ENCODE results near the gene ISG20.
"Not testable (repeated sequence)": the region's sequence is repeated elsewhere in the genome, so short reads cannot be mapped to it uniquely, and the experiment has no call there.

Gene ISG20

GRCh38 chr15:88636654-88637053 lies 2.2 kb upstream of the ISG20 start:
- DNase-seq (ENCODE audit: low spot score): no peak

GRCh38 chr15:88637436-88637835 lies 1.4 kb upstream of the ISG20 start:
- DNase-seq (ENCODE audit: low spot score): no peak

- no peak for DNase-seq (ENCODE audit: low spot score)
These were observed 783 bp upstream of the ISG20 start for GRCh38 chr15:88637841-88638625.

- no peak for DNase-seq (ENCODE audit: low spot score)
These were observed 3.2 kb downstream of the ISG20 start for GRCh38 chr15:88641959-88642452.

GRCh38 chr15:88642514-88642913 lies 3.7 kb downstream of the ISG20 start:
- not testable (repeated sequence) for DNase-seq (ENCODE audit: low spot score)

- DNase-seq (ENCODE audit: low spot score): no peak
These were observed 5.9 kb downstream of the ISG20 start for GRCh38 chr15:88644741-88645140.

- no peak for DNase-seq (ENCODE audit: low spot score)
These were observed 6.6 kb downstream of the ISG20 start for GRCh38 chr15:88645171-88646087.

- no peak for DNase-seq (ENCODE audit: low spot score)
These were observed 7.2 kb downstream of the ISG20 start for GRCh38 chr15:88646088-88646405.

GRCh38 chr15:88646951-88647350 lies 8.1 kb downstream of the ISG20 start:
- no peak for DNase-seq (ENCODE audit: low spot score)

GRCh38 chr15:88647351-88648105 lies 8.7 kb downstream of the ISG20 start:
- DNase-seq (ENCODE audit: low spot score): no peak

- no peak for DNase-seq (ENCODE audit: low spot score)
These were observed 9.8 kb downstream of the ISG20 start for GRCh38 chr15:88648357-88649214.

GRCh38 chr15:88649286-88649733 lies 10.5 kb downstream of the ISG20 start:
- no peak for DNase-seq (ENCODE audit: low spot score)

- no peak for DNase-seq (ENCODE audit: low spot score)
These were observed 11.1 kb downstream of the ISG20 start for GRCh38 chr15:88649753-88650551.

- no peak for DNase-seq (ENCODE audit: low spot score)
These were observed 11.7 kb downstream of the ISG20 start for GRCh38 chr15:88650556-88650955.

GRCh38 chr15:88651136-88651732 lies 12.4 kb downstream of the ISG20 start:
- DNase-seq (ENCODE audit: low spot score): no peak

- no peak for DNase-seq (ENCODE audit: low spot score)
These were observed 13.2 kb downstream of the ISG20 start for GRCh38 chr15:88651971-88652370.

- DNase-seq (ENCODE audit: low spot score): no peak
These were observed 13.8 kb downstream of the ISG20 start for GRCh38 chr15:88652456-88653199.

- no peak for DNase-seq (ENCODE audit: low spot score)
These were observed 14.6 kb downstream of the ISG20 start for GRCh38 chr15:88653200-88654064.

Measured in iPS-NIHi11 (cell line).